ENCODE measurements around the gene FAM9A.
"Not testable (repeated sequence)": the region's sequence is repeated elsewhere in the genome, so short reads cannot be mapped to it uniquely, and the experiment has no call there.

The FAM9A gene

GRCh38 chrX:8805974-8806373 is 4.8 kb upstream of the FAM9A start:
- H3K27me3 ChIP-seq, result no peaks in the 10 kb centered on the region
- H3K9me3 ChIP-seq, result peaks cover 12% of the 10 kb centered on the region; the same call in 1 of the 2 replicates
- H3K36me3 ChIP-seq, result no peaks in the 10 kb centered on the region
- no peaks in the 10 kb centered on the region for H3K4me1 ChIP-seq
- no peak overlapping the region for H3K9ac ChIP-seq
- no peak overlapping the region for H3K4me3 ChIP-seq
- H4K20me1 ChIP-seq, result no peaks in the 10 kb centered on the region
- H3K27ac ChIP-seq, result no peak overlapping the region
- no peak overlapping the region for H3K4me2 ChIP-seq
- TF ChIP-seq Cebpa-rat (IDR thresholded peaks at IDR 0.05), result no peak

GRCh38 chrX:8805046-8805445 is 3.9 kb upstream of the FAM9A start:
- Histone ChIP-seq H3K9ac (no peak overlapping the region), H3K4me1 (no peaks in the 10 kb centered on the region), H3K9me3 (peaks cover 12% of the 10 kb centered on the region; the same call in 1 of the 2 replicates), H3K4me3 (no peak overlapping the region), H3K27me3 (no peaks in the 10 kb centered on the region), H3K36me3 (no peaks in the 10 kb centered on the region), H4K20me1 (no peaks in the 10 kb centered on the region), H3K4me2 (no peak overlapping the region), H3K27ac (no peak overlapping the region)
- TF ChIP-seq Cebpa-rat (IDR thresholded peaks at IDR 0.05), result no peak

- H3K27me3 ChIP-seq, result no peaks in the 10 kb centered on the region
- TF ChIP-seq Cebpa-rat (IDR thresholded peaks at IDR 0.05), result no peak
- no peak overlapping the region for H3K9ac ChIP-seq
- no peaks in the 10 kb centered on the region for H3K4me1 ChIP-seq
- H3K9me3 ChIP-seq, result peaks cover 12% of the 10 kb centered on the region; the same call in 1 of the 2 replicates
- no peak overlapping the region for H3K27ac ChIP-seq
- H3K36me3 ChIP-seq, result no peaks in the 10 kb centered on the region
- no peak overlapping the region for H3K4me3 ChIP-seq
- H4K20me1 ChIP-seq, result no peaks in the 10 kb centered on the region
- no peak overlapping the region for H3K4me2 ChIP-seq
These were observed 2.1 kb upstream of the FAM9A start for GRCh38 chrX:8803326-8803725.

- not testable (repeated sequence) for H3K4me3 ChIP-seq, H3K36me3 ChIP-seq, H4K20me1 ChIP-seq, H3K4me1 ChIP-seq, H3K27me3 ChIP-seq, H3K9ac ChIP-seq, H3K27ac ChIP-seq, H3K4me2 ChIP-seq
- H3K9me3 ChIP-seq, result peaks cover 12% of the 10 kb centered on the region; the same call in 1 of the 2 replicates
These were observed 832 bp downstream of the FAM9A start for GRCh38 chrX:8800351-8800750.

- not testable (repeated sequence) for H3K9ac ChIP-seq, H3K4me1 ChIP-seq, H3K27ac ChIP-seq, H4K20me1 ChIP-seq, H3K4me3 ChIP-seq, H3K27me3 ChIP-seq, H3K36me3 ChIP-seq, H3K4me2 ChIP-seq
- peaks cover 12% of the 10 kb centered on the region; the same call in 1 of the 2 replicates for H3K9me3 ChIP-seq
These were observed 1.9 kb downstream of the FAM9A start for GRCh38 chrX:8799281-8799680.

GRCh38 chrX:8798702-8799101 is 2.5 kb downstream of the FAM9A start:
- H3K27ac ChIP-seq, H3K27me3 ChIP-seq, H3K4me3 ChIP-seq, H3K4me1 ChIP-seq, H3K36me3 ChIP-seq, H3K9ac ChIP-seq, H4K20me1 ChIP-seq, H3K4me2 ChIP-seq: not testable (repeated sequence)
- H3K9me3 ChIP-seq, result peaks cover 12% of the 10 kb centered on the region; the same call in 1 of the 2 replicates

- H4K20me1 ChIP-seq, H3K36me3 ChIP-seq, H3K4me3 ChIP-seq, H3K27me3 ChIP-seq, H3K27ac ChIP-seq, H3K9ac ChIP-seq, H3K4me1 ChIP-seq, H3K4me2 ChIP-seq: not testable (repeated sequence)
- H3K9me3 ChIP-seq, result peaks cover 20% of the 10 kb centered on the region
These were observed 14.1 kb downstream of the FAM9A start for GRCh38 chrX:8787119-8787518.

GRCh38 chrX:8784162-8784561 is 17.0 kb downstream of the FAM9A start:
- Histone ChIP-seq H3K9me3 (peaks cover 20% of the 10 kb centered on the region), H3K9ac (no peak overlapping the region), H3K27me3 (no peaks in the 10 kb centered on the region), H3K4me1 (no peaks in the 10 kb centered on the region), H3K4me3 (no peak overlapping the region), H3K27ac (no peak overlapping the region), H4K20me1 (no peaks in the 10 kb centered on the region), H3K36me3 (no peaks in the 10 kb centered on the region), H3K4me2 (no peak overlapping the region)
- TF ChIP-seq Cebpa-rat (IDR thresholded peaks at IDR 0.05), result no peak

GRCh38 chrX:8783714-8784098 is 17.5 kb downstream of the FAM9A start:
- Histone ChIP-seq H3K4me3 (no peak overlapping the region), H3K27ac (no peak overlapping the region), H3K9ac (no peak overlapping the region), H4K20me1 (no peaks in the 10 kb centered on the region), H3K4me2 (no peak overlapping the region), H3K27me3 (no peaks in the 10 kb centered on the region), H3K4me1 (no peaks in the 10 kb centered on the region), H3K36me3 (no peaks in the 10 kb centered on the region), H3K9me3 (peaks cover 20% of the 10 kb centered on the region)
- no peak for TF ChIP-seq Cebpa-rat (IDR thresholded peaks at IDR 0.05)

- Histone ChIP-seq H3K27me3 (no peaks in the 10 kb centered on the region), H3K36me3 (no peaks in the 10 kb centered on the region), H3K27ac (no peak overlapping the region), H3K4me2 (no peak overlapping the region), H4K20me1 (no peaks in the 10 kb centered on the region), H3K4me3 (no peak overlapping the region), H3K9ac (no peak overlapping the region), H3K4me1 (no peaks in the 10 kb centered on the region), H3K9me3 (peaks cover 20% of the 10 kb centered on the region)
- TF ChIP-seq Cebpa-rat (IDR thresholded peaks at IDR 0.05), result no peak
These were observed 18.0 kb downstream of the FAM9A start for GRCh38 chrX:8783097-8783713.

GRCh38 chrX:8782595-8782994 is 18.6 kb downstream of the FAM9A start:
- H3K9me3 ChIP-seq, result peaks cover 20% of the 10 kb centered on the region
- H3K9ac ChIP-seq, result no peak overlapping the region
- no peaks in the 10 kb centered on the region for H3K27me3 ChIP-seq
- H3K36me3 ChIP-seq, result no peaks in the 10 kb centered on the region
- no peaks in the 10 kb centered on the region for H3K4me1 ChIP-seq
- no peak for TF ChIP-seq Cebpa-rat (IDR thresholded peaks at IDR 0.05)
- H3K4me3 ChIP-seq, result no peak overlapping the region
- H3K27ac ChIP-seq, result no peak overlapping the region
- H4K20me1 ChIP-seq, result no peaks in the 10 kb centered on the region
- no peak overlapping the region for H3K4me2 ChIP-seq

GRCh38 chrX:8781921-8782320 is 19.3 kb downstream of the FAM9A start:
- not testable (repeated sequence) for H3K9ac ChIP-seq, H3K4me2 ChIP-seq, H3K27me3 ChIP-seq, H3K36me3 ChIP-seq, H3K27ac ChIP-seq, H3K4me3 ChIP-seq, H4K20me1 ChIP-seq, H3K4me1 ChIP-seq
- H3K9me3 ChIP-seq, result peaks cover 20% of the 10 kb centered on the region

Data from BLaER1 (cell line).